K562 (cell line): ENCODE data around the gene KCNJ9. TPM values are rescaled to one million over a fixed set of nuclear protein-coding genes. Genes with fewer than 3 reads are reported as not detected.

ENCODE experiments used
- ATAC-seq: fragments of 200-7000 bp; cut with Tn5 transposase; 3 replicates; pipeline ENCODE4 v1.9.1; 2020; ENCODE audit warnings: moderate library complexity
- BruUV-seq: library from RNA; stranded (reverse); fragments of 400-500 nt; replicated peaks from 2 replicates; lab custom pipeline; 2021; lab: Mats Ljungman, UMichigan
- CTCF ChIA-PET: fragments of 300-600 bp; formaldehyde crosslinking; extraction: SDS; loops from one replicate; lab custom pipeline; 2021; ENCODE audit warnings: low intra/inter-chr PET ratio; lab: Yijun Ruan, JAX
- POLR2A ChIA-PET: fragments of 300-600, 350-650 bp; sonication (Branson Sonifier 250); formaldehyde crosslinking; extraction: SDS; loops from one replicate; lab custom pipeline; 2021; ENCODE audit warnings: antibody characterized with exemption, inconsistent platforms; lab: Yijun Ruan, JAX
- DNase-seq, 4 experiments: peaks; one replicate each; pipeline versions ENCODE4 v3.0.0 to v3.0.0-alpha.2; 2011 to 2018; ENCODE audit warnings: low spot score in 3 of 4, mixed read lengths in 3 of 4; ENCODE audit errors: extremely low read depth in 1 of 4
- FAIRE-seq: peaks from 2 replicates; lab custom pipeline; 2011; peaks lifted over from hg19 to GRCh38; lab: Jason Lieb, UNC
- H2AFZ ChIP-seq: 2 replicates; pipeline ENCODE4 v1.6.0; 2011; ENCODE audit warnings: low read depth, low read length, control low read depth, inconsistent platforms
- H3K27ac ChIP-seq: fragments of 200-600 bp; 3 replicates; pipeline ENCODE4 v1.8.0; 2011; ENCODE audit warnings: low read depth, mild to moderate bottlenecking, control low read depth, inconsistent platforms, low read length, moderate library complexity, mixed read lengths; ENCODE audit errors: extremely low read depth
- H3K27me3 ChIP-seq, 2 experiments: fragments of 300-600 bp in 1 of 2; 2 replicates in 1 of 2; 3 replicates in 1 of 2; pipeline versions ENCODE4 v1.6.0 to v1.8.0; 2011; ENCODE audit warnings: inconsistent platforms in 2 of 2, low read length in 2 of 2, mild to moderate bottlenecking in 1 of 2, mixed read lengths in 1 of 2, moderate library complexity in 1 of 2; ENCODE audit not compliant: control insufficient read depth in 2 of 2, insufficient read depth in 2 of 2
- H3K36me3 ChIP-seq: fragments of 300-600 bp; 3 replicates; pipeline ENCODE4 v1.8.0; 2011; ENCODE audit warnings: mild to moderate bottlenecking, low read length, inconsistent platforms; ENCODE audit not compliant: control insufficient read depth, insufficient read depth
- H3K4me1 ChIP-seq, 2 experiments: fragments of 200-600 bp in 1 of 2; replicated peaks in 1 of 2; 2 replicates in 1 of 2; 3 replicates in 1 of 2; pipeline versions ENCODE4 v1.5.1 to v1.8.0; 2011; ENCODE audit warnings: inconsistent platforms in 2 of 2, low read length in 2 of 2, mild to moderate bottlenecking in 1 of 2, mixed read lengths in 1 of 2, moderate library complexity in 1 of 2; ENCODE audit not compliant: control insufficient read depth in 2 of 2, insufficient read depth in 2 of 2
- H3K4me2 ChIP-seq: 2 replicates; pipeline ENCODE4 v1.6.1; 2011; ENCODE audit warnings: low read length, control low read depth, inconsistent platforms, mixed read lengths; ENCODE audit not compliant: insufficient read depth
- H3K4me3 ChIP-seq: fragments of 200-600 bp; sonication (generic), shearing (Covaris generic); 2 replicates; pipeline ENCODE4 v1.5.1; 2016; ENCODE audit warnings: control low read depth, inconsistent platforms
- H3K79me2 ChIP-seq: fragments of 200-600 bp; 3 replicates; pipeline ENCODE4 v1.8.0; 2011; ENCODE audit warnings: low read length, inconsistent platforms; ENCODE audit not compliant: control insufficient read depth, insufficient read depth
- H3K9ac ChIP-seq, 2 experiments: 2 replicates each; pipeline versions ENCODE4 v1.6.0 to v1.6.1; 2011; ENCODE audit warnings: low read depth in 2 of 2, low read length in 2 of 2, control low read depth in 1 of 2, inconsistent platforms in 1 of 2, mild to moderate bottlenecking in 1 of 2, mixed read lengths in 1 of 2; ENCODE audit not compliant: insufficient read depth in 1 of 2
- H3K9me1 ChIP-seq: one replicate; pipeline ENCODE4 v1.6.0; 2011; ENCODE audit warnings: inconsistent platforms, mild to moderate bottlenecking, low read length, moderate library complexity; ENCODE audit not compliant: control insufficient read depth, insufficient read depth
- H3K9me3 ChIP-seq: replicated peaks from 2 replicates; pipeline ENCODE4 v1.5.1; 2011; ENCODE audit warnings: low read depth, low read length, inconsistent platforms; ENCODE audit not compliant: control insufficient read depth, insufficient read depth
- H4K20me1 ChIP-seq: replicated peaks from 2 replicates; pipeline ENCODE4 v1.6.1; 2011; ENCODE audit warnings: low read length, inconsistent platforms, mixed read lengths; ENCODE audit not compliant: control insufficient read depth, insufficient read depth
- ZNF23 ChIP-seq: fragments of 250-450 bp; sonication (Bioruptor Pico); IDR thresholded peaks from 2 replicates; pipeline ENCODE4 v1.4.0; 2020; ENCODE audit warnings: mild to moderate bottlenecking
- ZNF561 ChIP-seq: fragments of 450-650 bp; formaldehyde crosslinking; conservative IDR thresholded peaks from 2 replicates; pipeline ENCODE4 v1.4.0; 2020; ENCODE audit warnings: mild to moderate bottlenecking, moderate library complexity
- WGBS: fragments of 100-300 bp; shearing (Covaris generic); methylation state at CpG from one replicate; pipeline ENCODE4 v1.1.6; 2016; ENCODE audit warnings: low coverage, mixed read lengths; ENCODE audit not compliant: insufficient coverage; ENCODE audit errors: missing lambda C conversion rate; 5-methylcytosine and 5-hydroxymethylcytosine counted together
- in situ Hi-C: fragments of 300-500 bp; cut with MboI; formaldehyde crosslinking; loops from 4 replicates; pipeline ENCODE4 v1.15.0; 2018; ENCODE audit warnings: inconsistent platforms, mixed read lengths
- intact Hi-C: fragments of 100-400 bp; cut with micrococcal nuclease; formaldehyde crosslinking; loops from 2 replicates; pipeline ENCODE4 v1.14.2; 2022
- polyA plus RNA-seq, 8 experiments: library from polyadenylated mRNA; depleted of rRNA in 4 of 8; stranded (reverse) in 5 of 8; unstranded in 3 of 8; fragments of >200 nt; fragmentation: Nextera tagmentation in 2 of 8; fragmentation: Illumina TruSeq in 1 of 8; extraction: Ambion mirVana in 2 of 8; extraction: Trizol in 1 of 8; gene quantifications; 2 replicates each; pipeline versions ENCODE4 v1.2.1 to v1.2.3, GENCODE V29; 2011 to 2014; ENCODE audit warnings: inconsistent platforms in 1 of 8, missing spikeins in 1 of 8
- total RNA-seq, 7 experiments: library from RNA; depleted of rRNA in 6 of 7; stranded (reverse); fragments of >200 nt in 6 of 7; fragmentation: Illumina TruSeq in 2 of 7; extraction: Trizol in 2 of 7; gene quantifications; 2 replicates each; pipeline versions ENCODE4 v1.2.1 to v1.2.3, GENCODE V29; 2011 to 2021; ENCODE audit warnings: low replicate concordance in 1 of 7
- TF ChIP-seq, protein P1 (sequence below): sonication (generic); formaldehyde crosslinking; IDR thresholded peaks from 2 replicates; pipeline ENCODE4 v1.8.1; 2023; ENCODE audit warnings: mild to moderate bottlenecking, missing genetic modification reagents
- TF ChIP-seq, protein P2 (sequence below): fragments of 250-450 bp; sonication (Bioruptor Pico); IDR thresholded peaks from 2 replicates; pipeline ENCODE4 v1.8.0; 2022; ENCODE audit warnings: inconsistent platforms, mild to moderate bottlenecking, moderate library complexity, borderline replicate concordance

Gene KCNJ9
- total and polyA plus RNA-seq, 9 of the 15 experiments (the other 6 are each of a cell fraction or from before 2014, with no cell fraction given): not detected

- no peak overlapping the region for H2AFZ ChIP-seq
- FAIRE-seq: no peak
- H3K27me3 ChIP-seq: no peaks in the 10 kb centered on the region
- no peaks in the 10 kb centered on the region for H3K9me3 ChIP-seq
- TF ChIP-seq, protein P1, sequence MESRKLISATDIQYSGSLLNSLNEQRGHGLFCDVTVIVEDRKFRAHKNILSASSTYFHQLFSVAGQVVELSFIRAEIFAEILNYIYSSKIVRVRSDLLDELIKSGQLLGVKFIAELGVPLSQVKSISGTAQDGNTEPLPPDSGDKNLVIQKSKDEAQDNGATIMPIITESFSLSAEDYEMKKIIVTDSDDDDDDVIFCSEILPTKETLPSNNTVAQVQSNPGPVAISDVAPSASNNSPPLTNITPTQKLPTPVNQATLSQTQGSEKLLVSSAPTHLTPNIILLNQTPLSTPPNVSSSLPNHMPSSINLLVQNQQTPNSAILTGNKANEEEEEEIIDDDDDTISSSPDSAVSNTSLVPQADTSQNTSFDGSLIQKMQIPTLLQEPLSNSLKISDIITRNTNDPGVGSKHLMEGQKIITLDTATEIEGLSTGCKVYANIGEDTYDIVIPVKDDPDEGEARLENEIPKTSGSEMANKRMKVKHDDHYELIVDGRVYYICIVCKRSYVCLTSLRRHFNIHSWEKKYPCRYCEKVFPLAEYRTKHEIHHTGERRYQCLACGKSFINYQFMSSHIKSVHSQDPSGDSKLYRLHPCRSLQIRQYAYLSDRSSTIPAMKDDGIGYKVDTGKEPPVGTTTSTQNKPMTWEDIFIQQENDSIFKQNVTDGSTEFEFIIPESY (CRISPR knock-in tag): no peak
- TF ChIP-seq ZNF23 (CRISPR knock-in tag) (no peak), ZNF561 (no peak)
- TF ChIP-seq, protein P2, sequence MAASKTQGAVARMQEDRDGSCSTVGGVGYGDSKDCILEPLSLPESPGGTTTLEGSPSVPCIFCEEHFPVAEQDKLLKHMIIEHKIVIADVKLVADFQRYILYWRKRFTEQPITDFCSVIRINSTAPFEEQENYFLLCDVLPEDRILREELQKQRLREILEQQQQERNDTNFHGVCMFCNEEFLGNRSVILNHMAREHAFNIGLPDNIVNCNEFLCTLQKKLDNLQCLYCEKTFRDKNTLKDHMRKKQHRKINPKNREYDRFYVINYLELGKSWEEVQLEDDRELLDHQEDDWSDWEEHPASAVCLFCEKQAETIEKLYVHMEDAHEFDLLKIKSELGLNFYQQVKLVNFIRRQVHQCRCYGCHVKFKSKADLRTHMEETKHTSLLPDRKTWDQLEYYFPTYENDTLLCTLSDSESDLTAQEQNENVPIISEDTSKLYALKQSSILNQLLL (CRISPR knock-in tag): no peak
- TF ChIP-seq, all 486 proteins: peak for 0
- peaks cover 0 to 22% of the 10 kb centered on the region in 2 experiments; a peak in 1 of 5 replicates for H3K4me1 ChIP-seq
- intact Hi-C loops (no loop called here), in situ Hi-C loops (no loop called here)
- DNase-seq: no peak
- H3K9ac ChIP-seq: no peak overlapping the region
- ChIA-PET CTCF (no interaction called here), POLR2A (interaction anchor here (0.6 kb wide), 1 partner anchor 729 kb away, joined by 3 read pairs; no protein-coding TSS in a partner anchor)
- H3K9me1 ChIP-seq: no peaks in the 10 kb centered on the region
- WGBS: 9% methylated on average over 3 of the region's 3 CpGs
- no peaks in the 10 kb centered on the region for H3K36me3 ChIP-seq
- H3K27ac ChIP-seq: no peak overlapping the region
- H3K79me2 ChIP-seq: no peaks in the 10 kb centered on the region
- no peak overlapping the region for H3K4me2 ChIP-seq
- H4K20me1 ChIP-seq: peaks cover 7% of the 10 kb centered on the region; the same call in 1 of the 2 replicates
- BruUV-seq: no TSS peak
- H3K4me3 ChIP-seq: no peak overlapping the region
- no peak for ATAC-seq
These were observed 8.5 kb downstream of the KCNJ9 start for GRCh38 chr1:160089883-160090282.
